ENCODE results near the gene KIF26B.

The KIF26B gene

GRCh38 chr1:245396615-245397014 lies 241.8 kb downstream of the KIF26B start:
- no peak overlapping the region for H3K27ac ChIP-seq (ENCODE audit: low read depth, low read length)
- H3K9ac ChIP-seq (ENCODE audit: low read length): no peak overlapping the region
- no peaks in the 10 kb centered on the region for H3K9me2 ChIP-seq (replicated peaks; ENCODE audit: insufficient read depth, low read length)
- H3K27me3 ChIP-seq (ENCODE audit: low read length): no peaks in the 10 kb centered on the region; the same call in 1 of the 2 replicates
- no peaks in the 10 kb centered on the region for H3F3A ChIP-seq (ENCODE audit: insufficient read depth)
- no peaks in the 10 kb centered on the region for H3K79me2 ChIP-seq (ENCODE audit: insufficient read depth, low read length)
- H4K20me1 ChIP-seq (ENCODE audit: low read depth, low read length): no peaks in the 10 kb centered on the region
- no peaks in the 10 kb centered on the region for H3K36me3 ChIP-seq (ENCODE audit: low read length)
- no peak overlapping the region for H2AFZ ChIP-seq (ENCODE audit: low read depth, low read length, severe bottlenecking)
- H3K9me3 ChIP-seq (ENCODE audit: insufficient read depth, low read length): no peaks in the 10 kb centered on the region
- no peak for TF ChIP-seq EZH2phosphoT487 (conservative IDR thresholded peaks at IDR 0.05; ENCODE audit: low read length)
- TF ChIP-seq CTCF (IDR thresholded peaks at IDR 0.05; ENCODE audit: insufficient read depth, low read length, poor library complexity, severe bottlenecking): no peak
- H3K4me3 ChIP-seq (ENCODE audit: insufficient read depth, low read length, poor library complexity, severe bottlenecking): no peak overlapping the region
- H3K4me2 ChIP-seq (ENCODE audit: low read depth, low read length, poor library complexity, severe bottlenecking): no peak overlapping the region

GRCh38 chr1:245397771-245398170 lies 243.0 kb downstream of the KIF26B start:
- no peaks in the 10 kb centered on the region for H3K79me2 ChIP-seq (ENCODE audit: insufficient read depth, low read length)
- no peak overlapping the region for H3K4me2 ChIP-seq (ENCODE audit: low read depth, low read length, poor library complexity, severe bottlenecking)
- no peaks in the 10 kb centered on the region for H3F3A ChIP-seq (ENCODE audit: insufficient read depth)
- H3K9me3 ChIP-seq (ENCODE audit: insufficient read depth, low read length): no peaks in the 10 kb centered on the region
- no peak for TF ChIP-seq EZH2phosphoT487 (conservative IDR thresholded peaks at IDR 0.05; ENCODE audit: low read length)
- TF ChIP-seq CTCF (IDR thresholded peaks at IDR 0.05; ENCODE audit: insufficient read depth, low read length, poor library complexity, severe bottlenecking): no peak
- H4K20me1 ChIP-seq (ENCODE audit: low read depth, low read length): no peaks in the 10 kb centered on the region
- H3K27ac ChIP-seq (ENCODE audit: low read depth, low read length): no peak overlapping the region
- no peaks in the 10 kb centered on the region; the same call in 1 of the 2 replicates for H3K27me3 ChIP-seq (ENCODE audit: low read length)
- no peaks in the 10 kb centered on the region for H3K9me2 ChIP-seq (replicated peaks; ENCODE audit: insufficient read depth, low read length)
- H2AFZ ChIP-seq (ENCODE audit: low read depth, low read length, severe bottlenecking): no peak overlapping the region
- H3K36me3 ChIP-seq (ENCODE audit: low read length): no peaks in the 10 kb centered on the region
- no peak overlapping the region for H3K9ac ChIP-seq (ENCODE audit: low read length)
- no peak overlapping the region for H3K4me3 ChIP-seq (ENCODE audit: insufficient read depth, low read length, poor library complexity, severe bottlenecking)

GRCh38 chr1:245398180-245398579 lies 243.4 kb downstream of the KIF26B start:
- Histone ChIP-seq H3K9me2 (replicated peaks; ENCODE audit: insufficient read depth, low read length) (no peaks in the 10 kb centered on the region), H3K9ac (ENCODE audit: low read length) (no peak overlapping the region), H3K4me2 (ENCODE audit: low read depth, low read length, poor library complexity, severe bottlenecking) (no peak overlapping the region), H3K79me2 (ENCODE audit: insufficient read depth, low read length) (no peaks in the 10 kb centered on the region), H3K36me3 (ENCODE audit: low read length) (no peaks in the 10 kb centered on the region), H3F3A (ENCODE audit: insufficient read depth) (no peaks in the 10 kb centered on the region), H3K9me3 (ENCODE audit: insufficient read depth, low read length) (no peaks in the 10 kb centered on the region), H3K27ac (ENCODE audit: low read depth, low read length) (no peak overlapping the region), H3K27me3 (ENCODE audit: low read length) (no peaks in the 10 kb centered on the region; the same call in 1 of the 2 replicates), H2AFZ (ENCODE audit: low read depth, low read length, severe bottlenecking) (no peak overlapping the region), H4K20me1 (ENCODE audit: low read depth, low read length) (no peaks in the 10 kb centered on the region), H3K4me3 (ENCODE audit: insufficient read depth, low read length, poor library complexity, severe bottlenecking) (no peak overlapping the region)
- TF ChIP-seq EZH2phosphoT487 (conservative IDR thresholded peaks at IDR 0.05; ENCODE audit: low read length): no peak
- TF ChIP-seq CTCF (IDR thresholded peaks at IDR 0.05; ENCODE audit: insufficient read depth, low read length, poor library complexity, severe bottlenecking): no peak

Data from SU-DHL-6 (cell line).